ENCODE data around the gene HECTD4.

GRCh38 chr12:112216223-112216622, 166.0 kb downstream of the HECTD4 start:
- no peak for TF ChIP-seq POLR2A (IDR thresholded peaks at IDR 0.05)
- TF ChIP-seq CTCF (IDR thresholded peaks at IDR 0.05) = no peak
